ENCODE data around the gene EGF.

EGF gene

DNA sequence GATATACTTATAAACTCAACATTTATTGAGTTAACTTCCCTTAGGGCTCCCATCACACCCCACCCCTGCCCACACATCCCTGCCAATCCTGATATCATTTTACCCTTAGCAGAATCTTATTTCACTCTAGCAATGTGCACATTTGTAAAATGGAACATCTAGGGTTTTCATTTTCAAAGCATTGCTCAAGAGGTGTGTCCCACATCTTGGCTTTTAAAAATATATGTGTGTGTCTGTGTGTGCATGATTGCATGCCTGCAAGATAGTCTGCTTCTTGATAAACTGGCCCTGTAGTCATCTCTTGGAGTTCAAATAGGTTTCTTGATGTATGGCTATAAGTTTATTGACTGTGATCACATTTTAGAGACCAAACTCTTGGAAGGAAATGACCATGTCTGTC is 26.4 kb upstream of the EGF start:
- in situ Hi-C loops (cut with MboI; ENCODE audit: low pct_unique_long_range_greater_than_20kb, low sequenced_read_pairs, unreplicated experiment) = no loop called here
- DNase-seq (ENCODE audit: low spot score) = no peak
- TF ChIP-seq, protein P1, sequence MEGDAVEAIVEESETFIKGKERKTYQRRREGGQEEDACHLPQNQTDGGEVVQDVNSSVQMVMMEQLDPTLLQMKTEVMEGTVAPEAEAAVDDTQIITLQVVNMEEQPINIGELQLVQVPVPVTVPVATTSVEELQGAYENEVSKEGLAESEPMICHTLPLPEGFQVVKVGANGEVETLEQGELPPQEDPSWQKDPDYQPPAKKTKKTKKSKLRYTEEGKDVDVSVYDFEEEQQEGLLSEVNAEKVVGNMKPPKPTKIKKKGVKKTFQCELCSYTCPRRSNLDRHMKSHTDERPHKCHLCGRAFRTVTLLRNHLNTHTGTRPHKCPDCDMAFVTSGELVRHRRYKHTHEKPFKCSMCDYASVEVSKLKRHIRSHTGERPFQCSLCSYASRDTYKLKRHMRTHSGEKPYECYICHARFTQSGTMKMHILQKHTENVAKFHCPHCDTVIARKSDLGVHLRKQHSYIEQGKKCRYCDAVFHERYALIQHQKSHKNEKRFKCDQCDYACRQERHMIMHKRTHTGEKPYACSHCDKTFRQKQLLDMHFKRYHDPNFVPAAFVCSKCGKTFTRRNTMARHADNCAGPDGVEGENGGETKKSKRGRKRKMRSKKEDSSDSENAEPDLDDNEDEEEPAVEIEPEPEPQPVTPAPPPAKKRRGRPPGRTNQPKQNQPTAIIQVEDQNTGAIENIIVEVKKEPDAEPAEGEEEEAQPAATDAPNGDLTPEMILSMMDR (IDR thresholded peaks at IDR 0.05; ENCODE audit: extremely low read depth, insufficient read depth, missing control alignments) = no peak

DNA sequence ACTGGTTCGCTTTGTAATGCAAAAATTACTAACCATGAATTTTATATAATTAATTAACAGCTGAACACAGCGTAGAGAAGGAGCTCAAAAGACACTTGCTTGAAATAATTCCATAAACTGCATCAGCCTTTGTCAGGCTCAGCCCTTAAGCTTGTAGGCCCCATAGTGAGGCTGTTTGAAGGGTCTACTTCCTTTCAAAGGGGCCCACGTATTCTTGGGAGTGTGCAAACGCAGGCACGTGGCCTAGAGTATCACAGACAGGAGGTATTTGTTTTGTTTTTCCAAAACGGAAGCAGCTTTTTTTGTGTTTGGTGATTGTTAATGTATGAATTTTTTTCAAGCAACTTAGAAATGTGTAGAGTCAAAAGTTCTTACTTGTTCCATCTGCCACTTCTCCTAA is 25.6 kb upstream of the EGF start:
- TF ChIP-seq, protein P1 (IDR thresholded peaks at IDR 0.05; ENCODE audit: extremely low read depth, insufficient read depth, missing control alignments) = no peak
- no peak for DNase-seq (ENCODE audit: low spot score)
- in situ Hi-C loops (cut with MboI; ENCODE audit: low pct_unique_long_range_greater_than_20kb, low sequenced_read_pairs, unreplicated experiment) = no loop called here

GRCh38 chr4:109890076-109890475 is 22.6 kb upstream of the EGF start:
- DNase-seq (ENCODE audit: low spot score) = no peak
- TF ChIP-seq, protein P1 (IDR thresholded peaks at IDR 0.05; ENCODE audit: extremely low read depth, insufficient read depth, missing control alignments) = no peak
- in situ Hi-C loops (cut with MboI; ENCODE audit: low pct_unique_long_range_greater_than_20kb, low sequenced_read_pairs, unreplicated experiment) = no loop called here

- in situ Hi-C loops (cut with MboI; ENCODE audit: low pct_unique_long_range_greater_than_20kb, low sequenced_read_pairs, unreplicated experiment) = no loop called here
- TF ChIP-seq, protein P1 (IDR thresholded peaks at IDR 0.05; ENCODE audit: extremely low read depth, insufficient read depth, missing control alignments) = no peak
- no peak for DNase-seq (ENCODE audit: low spot score)
Measured at GRCh38 chr4:109902559-109903251, 10.0 kb upstream of the EGF start.

DNA sequence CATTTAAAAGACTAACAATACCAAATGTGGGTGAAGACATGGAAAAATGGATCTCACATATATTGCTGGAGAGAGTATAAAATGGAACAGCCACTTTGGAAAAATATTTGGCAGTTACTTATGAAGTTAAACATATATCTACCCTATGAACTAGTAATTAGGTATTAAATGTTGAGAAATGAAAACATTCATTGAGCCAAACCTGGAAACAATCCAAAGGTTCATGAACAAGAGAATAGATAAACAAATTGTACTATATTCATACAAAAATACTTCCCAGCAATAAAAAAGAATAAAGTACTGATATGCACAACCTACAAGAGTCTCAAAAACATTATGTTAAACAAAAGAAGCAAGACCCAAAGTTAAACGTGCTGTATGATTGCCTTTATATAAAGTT is 4.0 kb upstream of the EGF start:
- in situ Hi-C loops (cut with MboI; ENCODE audit: low pct_unique_long_range_greater_than_20kb, low sequenced_read_pairs, unreplicated experiment) = no loop called here
- no peak for DNase-seq (ENCODE audit: low spot score)
- TF ChIP-seq, protein P1 (IDR thresholded peaks at IDR 0.05; ENCODE audit: extremely low read depth, insufficient read depth, missing control alignments) = no peak

DNA sequence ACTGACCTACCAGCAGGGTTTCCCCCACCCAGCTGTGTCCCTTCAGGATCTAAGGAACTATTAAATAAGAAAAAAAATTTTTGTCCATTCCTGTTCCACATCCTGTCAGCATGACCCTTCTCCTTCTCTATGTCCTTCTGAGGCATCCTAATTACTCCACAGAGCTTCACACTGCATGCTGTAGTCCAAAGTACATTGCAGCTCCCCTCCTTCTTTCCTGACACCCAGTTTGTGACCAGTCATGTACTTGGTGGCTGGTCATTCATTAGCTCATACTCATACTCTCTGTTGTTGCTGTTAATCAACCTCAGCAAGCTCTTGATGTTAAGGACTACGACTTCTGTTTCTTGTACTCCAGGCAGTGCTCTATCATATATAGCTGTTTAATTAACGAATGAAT is 2.4 kb upstream of the EGF start:
- in situ Hi-C loops (cut with MboI; ENCODE audit: low pct_unique_long_range_greater_than_20kb, low sequenced_read_pairs, unreplicated experiment) = no loop called here
- DNase-seq (ENCODE audit: low spot score) = no peak
- TF ChIP-seq, protein P1 (IDR thresholded peaks at IDR 0.05; ENCODE audit: extremely low read depth, insufficient read depth, missing control alignments) = no peak

All from GM13977 (cell line).